Endothelial cell (in vitro differentiated cells): ENCODE data around the gene OR2A25. TPM values are rescaled to one million over a fixed set of nuclear protein-coding genes. Genes with fewer than 3 reads are reported as not detected.

Source experiments
- DNase-seq: peaks from one replicate; pipeline ENCODE4 v3.0.0; 2021; ENCODE audit warnings: low spot score
- H3K27ac Mint-ChIP-seq: one replicate; pipeline ENCODE4 v1.8.0; 2021; ENCODE audit warnings: mixed read lengths, inconsistent platforms; ENCODE audit not compliant: unreplicated experiment
- H3K27me3 Mint-ChIP-seq: one replicate; pipeline ENCODE4 v1.8.0; 2021; ENCODE audit warnings: mild to moderate bottlenecking, moderate library complexity, mixed read lengths, inconsistent platforms; ENCODE audit not compliant: unreplicated experiment
- H3K36me3 Mint-ChIP-seq: one replicate; pipeline ENCODE4 v1.8.0; 2021; ENCODE audit warnings: mild to moderate bottlenecking, low read depth, mixed read lengths, inconsistent platforms; ENCODE audit not compliant: unreplicated experiment
- H3K4me1 Mint-ChIP-seq: one replicate; pipeline ENCODE4 v1.8.0; 2021; ENCODE audit warnings: mild to moderate bottlenecking, mixed read lengths, inconsistent platforms; ENCODE audit not compliant: unreplicated experiment
- H3K4me3 Mint-ChIP-seq: one replicate; pipeline ENCODE4 v1.8.0; 2021; ENCODE audit warnings: mild to moderate bottlenecking, mixed read lengths, inconsistent platforms; ENCODE audit not compliant: unreplicated experiment
- H3K9me3 Mint-ChIP-seq: one replicate; pipeline ENCODE4 v1.8.0; 2021; ENCODE audit warnings: mixed read lengths, inconsistent platforms; ENCODE audit not compliant: unreplicated experiment
- total RNA-seq: library from RNA; stranded (reverse); fragmentation: NEBNext Ultra II Directional; extraction: Animal tissue kit (Norgen Biotek cat#: 25700); gene quantifications from one replicate; pipeline ENCODE4 v1.2.1, GENCODE V29; 2021; ENCODE audit not compliant: unreplicated experiment
- TF ChIP-seq, protein P1 (sequence below): fragments of 200-600 bp; sonication (generic); IDR thresholded peaks from one replicate; pipeline ENCODE4 v1.5.0; 2021; ENCODE audit warnings: antibody characterized with exemption; ENCODE audit not compliant: unreplicated experiment

Gene OR2A25
- total RNA-seq, 1 donor from 2014 or later: not detected

DNA sequence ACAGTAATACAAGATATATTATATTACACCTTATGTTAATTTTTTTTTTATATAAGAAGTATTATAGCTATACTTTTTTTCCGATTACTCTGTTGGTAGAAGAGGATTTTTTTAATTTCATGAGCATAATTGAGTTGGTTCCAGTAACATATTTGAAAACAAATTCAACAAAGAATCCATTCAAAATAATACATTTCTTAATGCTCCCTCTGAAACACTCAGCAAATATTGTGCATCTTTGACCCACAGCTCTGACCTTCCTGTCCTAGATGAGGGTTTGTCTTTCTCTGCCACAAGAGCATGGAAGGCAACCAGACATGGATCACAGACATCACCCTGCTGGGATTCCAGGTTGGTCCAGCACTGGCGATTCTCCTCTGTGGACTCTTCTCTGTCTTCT lies 39.7 kb downstream of the OR2A25 start, which contains the start of gene OR2A2:
OR2A2 (plus strand) TSS at position 301 of the 400 bp plus-strand sequence; CDS start at position 301, 0 bp downstream.
- no peaks in the 10 kb centered on the region for H3K9me3 Mint-ChIP-seq
- H3K4me3 Mint-ChIP-seq: no peak within 1 kb of the TSS
- no peaks in the 10 kb centered on the region for H3K36me3 Mint-ChIP-seq
- H3K4me1 Mint-ChIP-seq: no peaks in the 10 kb centered on the region
- TF ChIP-seq, protein P1, sequence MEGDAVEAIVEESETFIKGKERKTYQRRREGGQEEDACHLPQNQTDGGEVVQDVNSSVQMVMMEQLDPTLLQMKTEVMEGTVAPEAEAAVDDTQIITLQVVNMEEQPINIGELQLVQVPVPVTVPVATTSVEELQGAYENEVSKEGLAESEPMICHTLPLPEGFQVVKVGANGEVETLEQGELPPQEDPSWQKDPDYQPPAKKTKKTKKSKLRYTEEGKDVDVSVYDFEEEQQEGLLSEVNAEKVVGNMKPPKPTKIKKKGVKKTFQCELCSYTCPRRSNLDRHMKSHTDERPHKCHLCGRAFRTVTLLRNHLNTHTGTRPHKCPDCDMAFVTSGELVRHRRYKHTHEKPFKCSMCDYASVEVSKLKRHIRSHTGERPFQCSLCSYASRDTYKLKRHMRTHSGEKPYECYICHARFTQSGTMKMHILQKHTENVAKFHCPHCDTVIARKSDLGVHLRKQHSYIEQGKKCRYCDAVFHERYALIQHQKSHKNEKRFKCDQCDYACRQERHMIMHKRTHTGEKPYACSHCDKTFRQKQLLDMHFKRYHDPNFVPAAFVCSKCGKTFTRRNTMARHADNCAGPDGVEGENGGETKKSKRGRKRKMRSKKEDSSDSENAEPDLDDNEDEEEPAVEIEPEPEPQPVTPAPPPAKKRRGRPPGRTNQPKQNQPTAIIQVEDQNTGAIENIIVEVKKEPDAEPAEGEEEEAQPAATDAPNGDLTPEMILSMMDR: no peak
- H3K27me3 Mint-ChIP-seq: no peaks in the 10 kb centered on the region
- no peak for DNase-seq
- H3K27ac Mint-ChIP-seq: no peak within 1 kb of the TSS

DNA sequence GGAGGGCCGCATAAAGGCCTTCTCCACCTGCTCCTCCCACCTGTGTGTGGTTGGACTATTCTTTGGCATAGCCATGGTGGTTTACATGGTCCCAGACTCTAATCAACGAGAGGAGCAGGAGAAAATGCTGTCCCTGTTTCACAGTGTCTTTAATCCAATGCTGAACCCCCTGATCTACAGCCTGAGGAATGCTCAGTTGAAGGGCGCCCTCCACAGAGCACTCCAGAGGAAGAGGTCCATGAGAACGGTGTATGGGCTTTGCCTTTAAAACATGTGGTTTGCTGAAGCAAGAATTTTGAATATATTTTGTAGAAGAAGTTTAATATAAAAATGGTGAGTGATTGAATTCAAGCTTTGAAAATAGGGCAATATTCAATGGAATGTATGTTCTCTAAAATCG lies 40.7 kb downstream of the OR2A25 start:
- no peaks in the 10 kb centered on the region for H3K36me3 Mint-ChIP-seq
- no peak overlapping the region for H3K27ac Mint-ChIP-seq
- no peaks in the 10 kb centered on the region for H3K9me3 Mint-ChIP-seq
- H3K27me3 Mint-ChIP-seq: no peaks in the 10 kb centered on the region
- TF ChIP-seq, protein P1: no peak
- no peak overlapping the region for H3K4me3 Mint-ChIP-seq
- H3K4me1 Mint-ChIP-seq: no peaks in the 10 kb centered on the region
- no peak for DNase-seq

DNA sequence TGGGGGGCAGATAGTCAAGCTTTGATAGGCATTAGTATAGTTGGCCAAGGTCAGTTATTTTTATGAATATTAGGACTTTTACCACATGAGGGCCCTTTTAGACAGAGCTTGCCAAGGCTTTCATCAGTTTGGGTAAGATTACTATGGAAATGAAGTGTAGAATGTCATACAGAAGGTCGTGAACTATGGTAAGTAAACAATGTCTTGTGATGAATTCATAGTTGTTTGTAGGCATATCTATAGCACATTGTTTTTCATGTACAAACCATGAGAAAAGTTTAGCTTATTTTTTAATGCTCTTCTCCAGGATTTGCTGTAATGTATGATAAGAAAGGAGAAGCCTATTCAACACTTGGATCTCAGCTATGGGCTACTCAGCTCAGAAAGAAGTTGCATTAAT lies 44.0 kb downstream of the OR2A25 start:
- no peaks in the 10 kb centered on the region for H3K4me1 Mint-ChIP-seq
- TF ChIP-seq, protein P1: no peak
- H3K27ac Mint-ChIP-seq: no peak overlapping the region
- no peaks in the 10 kb centered on the region for H3K27me3 Mint-ChIP-seq
- DNase-seq: no peak
- H3K9me3 Mint-ChIP-seq: no peaks in the 10 kb centered on the region
- H3K4me3 Mint-ChIP-seq: no peak overlapping the region
- H3K36me3 Mint-ChIP-seq: no peaks in the 10 kb centered on the region

DNA sequence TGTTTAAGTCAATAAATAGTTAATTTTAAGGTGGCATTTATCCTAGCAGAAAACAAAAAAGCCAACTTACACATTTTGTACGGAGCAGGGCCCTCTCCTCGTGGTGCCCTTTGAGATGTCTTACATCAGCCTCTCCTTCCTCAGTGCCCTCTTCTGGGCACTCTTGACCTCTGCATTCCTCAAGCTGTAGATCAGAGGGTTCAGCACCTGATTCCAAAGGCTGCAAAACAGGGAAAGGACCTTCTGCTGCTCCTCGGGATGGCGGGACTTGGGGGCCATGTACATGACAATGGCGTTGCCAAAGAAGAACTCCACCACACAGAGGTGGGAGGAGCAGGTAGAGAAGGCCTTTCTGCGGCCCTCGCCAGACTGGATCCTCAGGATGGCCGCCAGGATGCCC lies 48.7 kb downstream of the OR2A25 start:
- Mint-ChIP-seq H3K9me3 (no peaks in the 10 kb centered on the region), H3K27ac (no peak overlapping the region), H3K36me3 (no peaks in the 10 kb centered on the region), H3K4me1 (no peaks in the 10 kb centered on the region), H3K4me3 (no peak overlapping the region), H3K27me3 (no peaks in the 10 kb centered on the region)
- TF ChIP-seq, protein P1: no peak
- DNase-seq: no peak

DNA sequence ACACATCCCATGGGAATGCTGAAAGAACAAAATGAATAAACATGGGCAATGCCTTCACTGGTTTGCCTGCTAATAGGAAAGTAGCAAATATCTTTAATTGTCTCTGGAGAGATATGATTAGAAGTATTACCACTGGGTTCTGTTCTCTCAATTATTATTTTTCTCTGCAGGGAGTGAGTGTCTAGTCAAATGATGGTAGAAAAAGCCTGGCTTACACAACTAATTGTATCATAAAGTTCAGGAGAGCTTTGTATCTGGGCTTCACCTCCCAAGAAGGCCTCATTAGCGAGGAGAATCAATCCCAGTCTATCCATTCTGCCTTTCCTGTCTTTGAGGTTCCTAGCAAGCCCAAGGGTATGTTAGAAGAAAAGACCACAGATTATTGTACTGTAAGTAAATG lies 53.3 kb downstream of the OR2A25 start, which contains the start of gene OR2A14:
OR2A14 (plus strand) TSS at position 301 of the 400 bp plus-strand sequence. CDS start 5,937 bp downstream, outside the sequence.
- TF ChIP-seq, protein P1: no peak
- Mint-ChIP-seq H3K4me3 (no peak within 1 kb of the TSS), H3K4me1 (no peaks in the 10 kb centered on the region), H3K27me3 (no peaks in the 10 kb centered on the region), H3K36me3 (no peaks in the 10 kb centered on the region), H3K9me3 (no peaks in the 10 kb centered on the region), H3K27ac (no peak within 1 kb of the TSS)
- no peak for DNase-seq

Other genes starting within 250 kb of the OR2A25 start
- gene TCAF1, start 167.6 kb upstream of the OR2A25 start, total RNA-seq: 79.7 TPM
- not detected for gene OR2F2, start 134.6 kb upstream of the OR2A25 start, total RNA-seq
- gene OR2F1, start 115.0 kb upstream of the OR2A25 start, total RNA-seq: not detected
- not detected for gene OR6B1, start 69.5 kb upstream of the OR2A25 start, total RNA-seq
- gene OR2A5, start 20.9 kb upstream of the OR2A25 start, total RNA-seq: not detected
- not detected for gene OR2A12, start 16.5 kb downstream of the OR2A25 start, total RNA-seq
- not detected for gene OR2A2, start 39.8 kb downstream of the OR2A25 start, total RNA-seq
- gene OR2A14, start 53.4 kb downstream of the OR2A25 start, total RNA-seq: not detected
- 3.3 TPM for gene CTAGE4, start 113.7 kb downstream of the OR2A25 start, total RNA-seq
- 6.1 TPM for gene ARHGEF35, start 126.0 kb downstream of the OR2A25 start, total RNA-seq
- gene OR2A42, start 169.8 kb downstream of the OR2A25 start, total RNA-seq: 0.08 TPM
- gene OR2A7, start 195.0 kb downstream of the OR2A25 start, total RNA-seq: 2.6 TPM
- 0.80 TPM for gene CTAGE8, start 199.5 kb downstream of the OR2A25 start, total RNA-seq
- gene OR2A1, start 242.6 kb downstream of the OR2A25 start, total RNA-seq: not detected